ENCODE data around the gene DRC7. TPM values are rescaled to one million over a fixed set of nuclear protein-coding genes. Genes with fewer than 3 reads are reported as not detected.

Gene DRC7
- total and polyA plus RNA-seq, 10 of the 15 experiments (the other 5 are each of a cell fraction or from before 2014, with no cell fraction given): 0.06 to 0.49 (median 0.14) TPM; not detected in 4

DNA sequence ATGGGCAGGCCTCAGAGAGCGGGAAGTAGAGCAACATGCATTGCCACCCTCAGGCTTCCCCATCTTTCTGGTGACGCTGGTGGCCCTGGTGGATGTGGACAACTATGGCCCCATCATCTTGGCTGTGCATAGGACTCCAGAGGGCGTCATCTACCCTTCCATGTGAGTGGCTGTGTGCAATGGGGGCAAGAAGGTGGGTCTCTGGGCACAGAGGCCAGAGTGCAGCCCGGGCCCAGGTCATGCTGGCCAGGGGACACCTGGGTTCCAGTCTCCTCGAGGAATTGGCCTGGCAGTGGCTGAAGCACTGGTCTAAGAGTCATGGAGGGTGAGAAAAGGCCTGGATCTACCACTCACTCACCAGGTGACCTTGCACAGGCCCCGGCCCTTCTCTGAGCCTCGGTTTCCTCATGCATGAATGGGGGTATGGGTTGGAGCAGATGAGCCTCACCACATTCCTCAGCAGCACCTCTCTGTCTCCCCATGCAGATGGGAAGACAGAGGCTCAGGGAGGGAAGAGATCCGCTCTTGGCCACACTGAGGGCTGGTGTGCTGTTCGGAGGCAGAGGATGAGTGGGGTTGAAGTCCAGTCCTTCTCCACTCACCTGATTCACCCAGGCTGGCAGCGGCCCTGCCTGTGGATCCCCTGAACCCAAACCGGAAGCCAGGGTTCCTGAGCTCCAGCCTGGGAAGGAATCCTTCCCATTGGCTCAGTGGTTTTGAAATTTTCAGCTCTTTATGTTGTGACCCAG is 33.7 kb upstream of the DRC7 start:
- TF ChIP-seq, protein P1, sequence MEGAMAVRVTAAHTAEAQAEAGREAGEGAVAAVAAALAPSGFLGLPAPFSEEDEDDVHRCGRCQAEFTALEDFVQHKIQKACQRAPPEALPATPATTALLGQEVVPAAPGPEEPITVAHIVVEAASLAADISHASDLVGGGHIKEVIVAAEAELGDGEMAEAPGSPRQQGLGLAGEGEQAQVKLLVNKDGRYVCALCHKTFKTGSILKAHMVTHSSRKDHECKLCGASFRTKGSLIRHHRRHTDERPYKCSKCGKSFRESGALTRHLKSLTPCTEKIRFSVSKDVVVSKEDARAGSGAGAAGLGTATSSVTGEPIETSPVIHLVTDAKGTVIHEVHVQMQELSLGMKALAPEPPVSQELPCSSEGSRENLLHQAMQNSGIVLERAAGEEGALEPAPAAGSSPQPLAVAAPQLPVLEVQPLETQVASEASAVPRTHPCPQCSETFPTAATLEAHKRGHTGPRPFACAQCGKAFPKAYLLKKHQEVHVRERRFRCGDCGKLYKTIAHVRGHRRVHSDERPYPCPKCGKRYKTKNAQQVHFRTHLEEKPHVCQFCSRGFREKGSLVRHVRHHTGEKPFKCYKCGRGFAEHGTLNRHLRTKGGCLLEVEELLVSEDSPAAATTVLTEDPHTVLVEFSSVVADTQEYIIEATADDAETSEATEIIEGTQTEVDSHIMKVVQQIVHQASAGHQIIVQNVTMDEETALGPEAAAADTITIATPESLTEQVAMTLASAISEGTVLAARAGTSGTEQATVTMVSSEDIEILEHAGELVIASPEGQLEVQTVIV (IDR thresholded peaks at IDR 0.05; ENCODE audit: borderline replicate concordance, partially characterized antibody): no peak
- peak; percentile 26; the same call in 1 of the 2 replicates for TF ChIP-seq RAD21 (IDR thresholded peaks at IDR 0.05; ENCODE audit: insufficient read depth, low read depth, low read length)
- no peak for FAIRE-seq
- ATAC-seq: no peak; the same call in 2 of the 3 replicates
- Histone ChIP-seq H2AFZ (ENCODE audit: control insufficient read depth, low read depth, low read length) (no peak overlapping the region), H3K4me3 (no peak overlapping the region), H3K9me3 (replicated peaks; ENCODE audit: control insufficient read depth, insufficient read depth, low read length) (no peaks in the 10 kb centered on the region), H3K27me3 (replicated peaks in 1 of 2; ENCODE audit: control insufficient read depth in 2 of 2, insufficient read depth in 2 of 2, low read length in 1 of 2) (no peaks in the 10 kb centered on the region; a peak in 1 of 4 replicates), H3K9ac (ENCODE audit: control insufficient read depth, insufficient read depth, low read length) (no peak overlapping the region), H3K36me3 (ENCODE audit: control insufficient read depth in 2 of 2, insufficient read depth in 2 of 2, low read length in 1 of 2) (no peaks in the 10 kb centered on the region), H3K79me2 (ENCODE audit: control insufficient read depth, insufficient read depth, low read length) (no peaks in the 10 kb centered on the region), H3K4me2 (ENCODE audit: control insufficient read depth, insufficient read depth) (no peak overlapping the region), H4K20me1 (ENCODE audit: control insufficient read depth, insufficient read depth) (no peaks in the 10 kb centered on the region), H3K4me1 (ENCODE audit: control insufficient read depth, insufficient read depth, low read length) (no peaks in the 10 kb centered on the region), H3K27ac (ENCODE audit: control insufficient read depth, insufficient read depth) (no peak overlapping the region)
- CTCF ChIA-PET: no interaction called here
- SMC1A ChIA-PET (ENCODE audit: uncharacterized antibody, unreplicated experiment): no interaction called here
- 10% methylated on average over 11 of the region's 11 CpGs for whole genome bisulfite sequencing (ENCODE audit: insufficient coverage, insufficient replicate concordance, low lambda C conversion rate, missing lambda C conversion rate)
- RAD21 ChIA-PET (ENCODE audit: unreplicated experiment): no interaction called here
- no peak for DNase-seq (ENCODE audit: low read depth, low spot score)
- in situ Hi-C loops (cut with MboI): no loop called here
- POLR2A ChIA-PET: no interaction called here
- BruUV-seq (replicated peaks): no TSS peak
- intact Hi-C loops (cut with micrococcal nuclease; ENCODE audit: unreplicated experiment): no loop called here

DNA sequence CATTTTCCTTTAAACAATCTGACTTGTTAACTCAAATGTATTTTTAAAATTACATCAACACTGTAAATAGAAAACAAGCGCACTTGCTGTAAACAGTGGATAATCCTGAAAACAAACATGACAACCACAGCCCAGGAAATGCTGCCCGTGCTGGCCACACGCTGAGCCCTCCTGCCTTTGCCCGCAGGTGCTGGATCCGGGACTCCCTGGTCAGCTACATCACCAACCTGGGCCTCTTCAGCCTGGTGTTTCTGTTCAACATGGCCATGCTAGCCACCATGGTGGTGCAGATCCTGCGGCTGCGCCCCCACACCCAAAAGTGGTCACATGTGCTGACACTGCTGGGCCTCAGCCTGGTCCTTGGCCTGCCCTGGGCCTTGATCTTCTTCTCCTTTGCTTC is 33.1 kb upstream of the DRC7 start:
- no peak for DNase-seq (ENCODE audit: low read depth, low spot score)
- in situ Hi-C loops (cut with MboI): no loop called here
- SMC1A ChIA-PET (ENCODE audit: uncharacterized antibody, unreplicated experiment): no interaction called here
- FAIRE-seq: no peak
- Histone ChIP-seq H3K9ac (ENCODE audit: control insufficient read depth, insufficient read depth, low read length) (no peak overlapping the region), H3K4me1 (ENCODE audit: control insufficient read depth, insufficient read depth, low read length) (no peaks in the 10 kb centered on the region), H2AFZ (ENCODE audit: control insufficient read depth, low read depth, low read length) (no peak overlapping the region), H3K9me3 (replicated peaks; ENCODE audit: control insufficient read depth, insufficient read depth, low read length) (no peaks in the 10 kb centered on the region), H3K27me3 (replicated peaks in 1 of 2; ENCODE audit: control insufficient read depth in 2 of 2, insufficient read depth in 2 of 2, low read length in 1 of 2) (no peaks in the 10 kb centered on the region; a peak in 1 of 4 replicates), H4K20me1 (ENCODE audit: control insufficient read depth, insufficient read depth) (no peaks in the 10 kb centered on the region), H3K27ac (ENCODE audit: control insufficient read depth, insufficient read depth) (no peak overlapping the region), H3K79me2 (ENCODE audit: control insufficient read depth, insufficient read depth, low read length) (no peaks in the 10 kb centered on the region), H3K4me3 (no peak overlapping the region), H3K4me2 (ENCODE audit: control insufficient read depth, insufficient read depth) (no peak overlapping the region), H3K36me3 (ENCODE audit: control insufficient read depth in 2 of 2, insufficient read depth in 2 of 2, low read length in 1 of 2) (no peaks in the 10 kb centered on the region)
- no TSS peak for BruUV-seq (replicated peaks)
- intact Hi-C loops (cut with micrococcal nuclease; ENCODE audit: unreplicated experiment): no loop called here
- RAD21 ChIA-PET (ENCODE audit: unreplicated experiment): no interaction called here
- CTCF ChIA-PET: no interaction called here
- 44% methylated on average over 7 of the region's 7 CpGs for WGBS (ENCODE audit: insufficient coverage, insufficient replicate concordance, low lambda C conversion rate, missing lambda C conversion rate)
- ATAC-seq: no peak
- POLR2A ChIA-PET: no interaction called here
- TF ChIP-seq, protein P2, sequence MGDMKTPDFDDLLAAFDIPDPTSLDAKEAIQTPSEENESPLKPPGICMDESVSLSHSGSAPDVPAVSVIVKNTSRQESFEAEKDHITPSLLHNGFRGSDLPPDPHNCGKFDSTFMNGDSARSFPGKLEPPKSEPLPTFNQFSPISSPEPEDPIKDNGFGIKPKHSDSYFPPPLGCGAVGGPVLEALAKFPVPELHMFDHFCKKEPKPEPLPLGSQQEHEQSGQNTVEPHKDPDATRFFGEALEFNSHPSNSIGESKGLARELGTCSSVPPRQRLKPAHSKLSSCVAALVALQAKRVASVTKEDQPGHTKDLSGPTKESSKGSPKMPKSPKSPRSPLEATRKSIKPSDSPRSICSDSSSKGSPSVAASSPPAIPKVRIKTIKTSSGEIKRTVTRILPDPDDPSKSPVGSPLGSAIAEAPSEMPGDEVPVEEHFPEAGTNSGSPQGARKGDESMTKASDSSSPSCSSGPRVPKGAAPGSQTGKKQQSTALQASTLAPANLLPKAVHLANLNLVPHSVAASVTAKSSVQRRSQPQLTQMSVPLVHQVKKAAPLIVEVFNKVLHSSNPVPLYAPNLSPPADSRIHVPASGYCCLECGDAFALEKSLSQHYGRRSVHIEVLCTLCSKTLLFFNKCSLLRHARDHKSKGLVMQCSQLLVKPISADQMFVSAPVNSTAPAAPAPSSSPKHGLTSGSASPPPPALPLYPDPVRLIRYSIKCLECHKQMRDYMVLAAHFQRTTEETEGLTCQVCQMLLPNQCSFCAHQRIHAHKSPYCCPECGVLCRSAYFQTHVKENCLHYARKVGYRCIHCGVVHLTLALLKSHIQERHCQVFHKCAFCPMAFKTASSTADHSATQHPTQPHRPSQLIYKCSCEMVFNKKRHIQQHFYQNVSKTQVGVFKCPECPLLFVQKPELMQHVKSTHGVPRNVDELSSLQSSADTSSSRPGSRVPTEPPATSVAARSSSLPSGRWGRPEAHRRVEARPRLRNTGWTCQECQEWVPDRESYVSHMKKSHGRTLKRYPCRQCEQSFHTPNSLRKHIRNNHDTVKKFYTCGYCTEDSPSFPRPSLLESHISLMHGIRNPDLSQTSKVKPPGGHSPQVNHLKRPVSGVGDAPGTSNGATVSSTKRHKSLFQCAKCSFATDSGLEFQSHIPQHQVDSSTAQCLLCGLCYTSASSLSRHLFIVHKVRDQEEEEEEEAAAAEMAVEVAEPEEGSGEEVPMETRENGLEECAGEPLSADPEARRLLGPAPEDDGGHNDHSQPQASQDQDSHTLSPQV (IDR thresholded peaks at IDR 0.05): no peak
- no peak for TF ChIP-seq TARDBP (IDR thresholded peaks at IDR 0.05; ENCODE audit: borderline replicate concordance)
- TF ChIP-seq NR2F1 (conservative IDR thresholded peaks at IDR 0.05): no peak
- TF ChIP-seq NBN (IDR thresholded peaks at IDR 0.05): no peak
- no peak for TF ChIP-seq RELA (IDR thresholded peaks at IDR 0.05; ENCODE audit: borderline replicate concordance, partially characterized antibody)
- TF ChIP-seq, protein P3, sequence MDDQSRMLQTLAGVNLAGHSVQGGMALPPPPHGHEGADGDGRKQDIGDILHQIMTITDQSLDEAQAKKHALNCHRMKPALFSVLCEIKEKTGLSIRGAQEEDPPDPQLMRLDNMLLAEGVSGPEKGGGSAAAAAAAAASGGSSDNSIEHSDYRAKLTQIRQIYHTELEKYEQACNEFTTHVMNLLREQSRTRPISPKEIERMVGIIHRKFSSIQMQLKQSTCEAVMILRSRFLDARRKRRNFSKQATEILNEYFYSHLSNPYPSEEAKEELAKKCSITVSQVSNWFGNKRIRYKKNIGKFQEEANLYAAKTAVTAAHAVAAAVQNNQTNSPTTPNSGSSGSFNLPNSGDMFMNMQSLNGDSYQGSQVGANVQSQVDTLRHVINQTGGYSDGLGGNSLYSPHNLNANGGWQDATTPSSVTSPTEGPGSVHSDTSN (IDR thresholded peaks at IDR 0.05; ENCODE audit: insufficient replicate concordance, low read depth, low read length): no peak
- no peak for TF ChIP-seq ZNF217 (IDR thresholded peaks at IDR 0.05)
